Kidney (tissue), 14 donors: ENCODE results near the gene CELA2A. TPM values are rescaled to one million over a fixed set of nuclear protein-coding genes. Genes with fewer than 3 reads are reported as not detected.

Source experiments
- DNase-seq, 5 donors: peaks; one replicate each; pipeline ENCODE4 v3.0.0-alpha.2; 2013 to 2020
- FAIRE-seq: peaks from 2 replicates; lab custom pipeline; 2012; peaks lifted over from hg19 to GRCh38; lab: Jason Lieb, UNC
- H3K27ac ChIP-seq, 2 donors: one replicate each; pipeline ENCODE4 v1.7.0; 2013; ENCODE audit warnings: low read depth in 2 of 2, low read length in 2 of 2, inconsistent platforms in 1 of 2
- H3K27me3 ChIP-seq: one replicate; pipeline ENCODE4 v1.7.1; 2013; ENCODE audit warnings: low read length, inconsistent platforms; ENCODE audit not compliant: control insufficient read depth, insufficient read depth
- H3K36me3 ChIP-seq, 3 donors: one replicate each; pipeline versions ENCODE4 v1.7.0 to v1.7.1; 2013; ENCODE audit warnings: low read length in 3 of 3, control low read depth in 1 of 3, inconsistent platforms in 1 of 3; ENCODE audit not compliant: insufficient read depth in 3 of 3, control insufficient read depth in 2 of 3
- H3K4me1 ChIP-seq, 3 donors: one replicate each; pipeline versions ENCODE4 v1.7.0 to v1.7.1; 2013; ENCODE audit warnings: low read length in 3 of 3, inconsistent platforms in 1 of 3, low read depth in 1 of 3; ENCODE audit not compliant: control insufficient read depth in 2 of 3, insufficient read depth in 2 of 3
- H3K4me3 ChIP-seq, 3 donors: one replicate each; pipeline versions ENCODE4 v1.7.0 to v1.8.1; 2013; ENCODE audit warnings: low read length in 3 of 3, control low read depth in 1 of 3, inconsistent platforms in 1 of 3
- H3K9ac ChIP-seq, 3 donors: one replicate each; pipeline versions ENCODE4 v1.7.0 to v1.7.1; 2013; ENCODE audit warnings: low read length in 3 of 3, control low read depth in 1 of 3, inconsistent platforms in 1 of 3
- H3K9me3 ChIP-seq, 3 donors: one replicate each; pipeline versions ENCODE4 v1.7.0 to v1.7.1; 2013; ENCODE audit warnings: low read length in 3 of 3, control low read depth in 1 of 3, inconsistent platforms in 1 of 3; ENCODE audit not compliant: control insufficient read depth in 2 of 3, insufficient read depth in 1 of 3
- intact Hi-C: fragments of 100-400 bp; cut with DNase I; formaldehyde crosslinking; loops from one replicate; pipeline ENCODE4 v1.11.1; 2022
- polyA plus RNA-seq: library from polyadenylated mRNA; stranded (reverse); fragments of 350-450 nt; fragmentation: Illumina TruSeq; extraction: RNeasy Lipid Tissue Mini Kit (QIAGEN cat#74804); gene quantifications from one replicate; pipeline ENCODE4 v1.2.3, GENCODE V29; 2014; ENCODE audit warnings: low read depth, low replicate concordance; ENCODE audit not compliant: insufficient read depth
- total RNA-seq: library from RNA; stranded (reverse); fragmentation: NEBNext Ultra II Directional; extraction: Animal tissue kit (Norgen Biotek cat#: 25700); gene quantifications from one replicate; pipeline ENCODE4 v1.2.1, GENCODE V29; 2021
- TF ChIP-seq, protein P1 (sequence below): IDR thresholded peaks from 3 replicates; pipeline ENCODE4 v1.5.1; 2012; ENCODE audit warnings: mild to moderate bottlenecking, moderate library complexity, borderline replicate concordance; ENCODE audit not compliant: insufficient read depth; ENCODE audit errors: extremely low read depth
- donor health status: control.
- donor health status: control.
- donor health status: control.
- donor health status: control.
- donor health status: control.
- donor health status: DM: yes; HTN: yes; CAD: no.
- donor health status: Normal renal cell carcinoma (clear cell type).

CELA2A gene
- total and polyA plus RNA-seq, 2 donors from 2014 or later = not detected

DNA sequence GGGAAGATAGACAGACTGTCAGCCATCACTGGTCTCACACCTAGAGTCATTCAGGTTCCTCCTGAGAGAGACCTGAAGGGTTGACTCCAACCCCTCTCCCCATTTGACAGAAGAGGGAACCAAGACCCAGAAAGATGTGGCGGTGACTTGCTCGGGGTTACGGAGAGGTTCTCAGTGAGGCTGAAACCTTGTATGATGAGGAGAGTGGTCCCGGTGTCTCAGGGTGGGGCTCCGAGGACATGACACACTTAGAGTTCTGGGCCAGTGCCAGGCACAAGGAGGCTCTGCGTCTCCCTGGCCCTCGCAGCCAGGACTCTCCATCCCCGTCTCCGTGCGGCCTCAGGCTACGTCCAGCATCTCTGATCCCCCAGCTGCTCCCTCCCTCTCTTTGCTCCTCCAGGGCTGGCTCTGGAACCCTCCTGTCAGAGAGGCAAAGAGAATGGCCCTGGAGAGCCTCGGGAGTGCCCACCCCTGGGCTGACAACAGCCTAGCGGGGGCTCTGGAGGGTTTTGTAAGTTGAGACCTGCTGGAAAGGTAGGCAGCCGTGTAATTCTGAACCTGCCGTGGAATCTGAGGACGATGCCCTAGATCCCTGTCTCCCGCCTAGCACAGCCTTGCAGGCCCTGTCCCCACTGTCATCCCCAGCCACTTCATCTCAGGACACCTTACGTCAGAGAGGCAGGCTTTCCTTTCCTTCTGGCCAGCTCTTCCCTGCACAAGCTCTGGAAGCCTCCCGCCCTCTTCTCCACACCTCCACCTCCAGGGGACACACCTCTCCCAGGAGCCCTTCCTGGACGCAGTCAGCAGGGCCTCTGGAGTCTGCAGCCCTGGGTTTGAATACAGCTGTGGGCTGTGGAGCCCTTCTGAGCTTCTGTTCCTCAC is 42.7 kb upstream of the CELA2A start:
- TF ChIP-seq, protein P1, sequence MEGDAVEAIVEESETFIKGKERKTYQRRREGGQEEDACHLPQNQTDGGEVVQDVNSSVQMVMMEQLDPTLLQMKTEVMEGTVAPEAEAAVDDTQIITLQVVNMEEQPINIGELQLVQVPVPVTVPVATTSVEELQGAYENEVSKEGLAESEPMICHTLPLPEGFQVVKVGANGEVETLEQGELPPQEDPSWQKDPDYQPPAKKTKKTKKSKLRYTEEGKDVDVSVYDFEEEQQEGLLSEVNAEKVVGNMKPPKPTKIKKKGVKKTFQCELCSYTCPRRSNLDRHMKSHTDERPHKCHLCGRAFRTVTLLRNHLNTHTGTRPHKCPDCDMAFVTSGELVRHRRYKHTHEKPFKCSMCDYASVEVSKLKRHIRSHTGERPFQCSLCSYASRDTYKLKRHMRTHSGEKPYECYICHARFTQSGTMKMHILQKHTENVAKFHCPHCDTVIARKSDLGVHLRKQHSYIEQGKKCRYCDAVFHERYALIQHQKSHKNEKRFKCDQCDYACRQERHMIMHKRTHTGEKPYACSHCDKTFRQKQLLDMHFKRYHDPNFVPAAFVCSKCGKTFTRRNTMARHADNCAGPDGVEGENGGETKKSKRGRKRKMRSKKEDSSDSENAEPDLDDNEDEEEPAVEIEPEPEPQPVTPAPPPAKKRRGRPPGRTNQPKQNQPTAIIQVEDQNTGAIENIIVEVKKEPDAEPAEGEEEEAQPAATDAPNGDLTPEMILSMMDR = no peak
- Histone ChIP-seq H3K9ac (no peak overlapping the region), H3K4me1 (peaks cover 0 to 15% (median 0%) of the 10 kb centered on the region in 3 donors)

DNA sequence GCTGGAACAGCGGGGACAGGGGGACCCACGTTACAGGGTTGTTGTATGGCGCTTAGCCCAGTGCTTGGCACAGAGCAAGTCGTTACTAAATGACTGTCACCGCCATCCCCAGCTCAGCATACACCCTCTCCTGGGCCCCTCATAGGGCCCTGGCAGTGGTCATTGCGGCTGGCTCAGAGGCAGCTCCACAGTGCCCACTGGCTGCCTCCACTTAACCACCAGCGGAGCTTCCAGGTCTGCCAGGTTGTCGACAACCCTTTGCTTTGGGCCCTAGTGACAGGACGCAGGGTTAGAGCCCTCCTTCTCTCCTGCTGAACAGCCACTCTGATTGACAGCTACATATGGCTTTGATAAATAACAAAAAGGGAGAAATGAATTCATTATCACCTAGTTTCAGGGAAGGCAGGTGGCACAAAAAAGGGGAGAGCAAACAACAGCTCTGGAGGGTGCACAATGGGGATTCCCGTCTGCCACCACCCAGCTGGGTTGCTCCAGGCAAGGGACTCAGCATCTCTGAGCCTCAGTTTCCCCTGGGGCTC is 42.0 kb upstream of the CELA2A start:
- H3K4me3 ChIP-seq = no peak overlapping the region

More for the DNA sequence above, 42.7 kb upstream of the CELA2A start:
- Histone ChIP-seq H3K27me3 (no peaks in the 10 kb centered on the region), H3K36me3 (no peaks in the 10 kb centered on the region), H3K9me3 (no peaks in the 10 kb centered on the region), H3K27ac (no peak overlapping the region), H3K4me3 (no peak overlapping the region)
- FAIRE-seq = no peak
- intact Hi-C loops = no loop called here
- no peak for DNase-seq

DNA sequence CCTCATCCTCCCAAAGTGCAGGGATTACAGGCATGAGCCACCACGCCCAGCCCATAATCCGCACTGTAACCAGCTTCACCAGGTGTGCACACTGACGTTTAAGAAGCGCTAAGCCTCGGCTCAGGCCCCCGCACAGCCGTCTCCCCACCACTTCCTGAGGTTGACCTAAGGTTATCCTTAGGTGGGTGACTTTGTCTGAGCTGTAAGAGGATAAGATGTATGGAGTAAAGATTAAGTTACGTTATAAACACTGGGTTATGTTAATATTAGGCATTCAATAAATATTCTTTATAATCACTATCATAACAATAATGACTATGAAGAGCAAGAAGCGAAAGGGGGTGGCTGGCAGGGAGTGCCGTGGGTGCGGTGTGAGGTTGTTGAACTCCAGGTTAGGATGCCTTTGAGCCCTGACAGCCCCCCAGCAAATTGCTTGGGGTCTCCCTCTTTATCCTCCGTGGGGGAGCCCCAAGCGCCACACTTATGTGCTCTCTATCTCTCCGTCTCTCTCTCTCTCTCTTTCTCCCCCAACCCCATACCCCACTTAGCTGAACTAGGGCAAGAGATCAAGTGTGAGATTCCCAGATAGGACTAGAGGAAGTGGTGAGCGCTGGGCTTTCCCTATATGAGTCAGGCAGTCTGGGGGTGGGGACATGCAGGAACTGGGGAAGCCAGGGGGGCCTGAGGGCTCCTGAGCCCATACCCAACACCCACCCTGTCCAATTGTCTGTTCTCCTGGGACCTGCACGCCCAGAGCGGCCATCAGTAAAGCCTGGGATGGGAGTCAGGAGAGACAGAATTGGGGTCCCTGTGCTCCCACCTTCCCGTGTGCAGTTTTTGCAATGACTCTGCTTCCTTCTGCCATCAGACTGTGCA is 39.2 kb upstream of the CELA2A start:
- peaks cover 0 to 12% (median 0%) of the 10 kb centered on the region in 3 donors for H3K4me1 ChIP-seq
- H3K27me3 ChIP-seq = no peaks in the 10 kb centered on the region
- no peaks in the 10 kb centered on the region for H3K36me3 ChIP-seq
- H3K9me3 ChIP-seq = no peaks in the 10 kb centered on the region
- H3K27ac ChIP-seq = no peak overlapping the region
- intact Hi-C loops = no loop called here
- no peak for DNase-seq
- no peak overlapping the region for H3K4me3 ChIP-seq
- no peak overlapping the region for H3K9ac ChIP-seq
- TF ChIP-seq, protein P1 = no peak
- FAIRE-seq = no peak

More for the DNA sequence above, 42.0 kb upstream of the CELA2A start:
- no peak overlapping the region for H3K27ac ChIP-seq
- H3K9ac ChIP-seq = no peak overlapping the region
- H3K27me3 ChIP-seq = no peaks in the 10 kb centered on the region
- peaks cover 0 to 16% (median 0%) of the 10 kb centered on the region in 3 donors for H3K4me1 ChIP-seq
- intact Hi-C loops = no loop called here
- DNase-seq (no peak), FAIRE-seq (no peak)
- no peaks in the 10 kb centered on the region for H3K36me3 ChIP-seq
- no peaks in the 10 kb centered on the region for H3K9me3 ChIP-seq
- TF ChIP-seq, protein P1 = no peak
